GM12878 (cell line): Measurements from ENCODE around the gene MRAP2. TPM values are rescaled to one million over a fixed set of nuclear protein-coding genes. Genes with fewer than 3 reads are reported as not detected.

Experiments used
- ATAC-seq: fragments of 200-7000 bp; cut with Tn5 transposase; 3 replicates; pipeline ENCODE4 v1.9.1; 2020; ENCODE audit warnings: mild to moderate bottlenecking, moderate library complexity
- BruUV-seq: library from RNA; stranded (reverse); fragments of 400-500 nt; replicated peaks from 2 replicates; lab custom pipeline; 2021; lab: Mats Ljungman, UMichigan
- CTCF ChIA-PET: fragments of 300-600 bp; sonication (Branson Sonifier 250); formaldehyde crosslinking; extraction: SDS; loops from one replicate; lab custom pipeline; 2021; ENCODE audit warnings: inconsistent platforms; lab: Yijun Ruan, JAX
- POLR2A ChIA-PET: fragments of 350-600 bp; formaldehyde crosslinking; extraction: SDS; loops from one replicate; lab custom pipeline; 2021; ENCODE audit warnings: inconsistent platforms; lab: Charles Lee
- RAD21 ChIA-PET: fragments of 300-600 bp; sonication (Branson Sonifier 250); formaldehyde crosslinking; loops from one replicate; lab custom pipeline; 2023; ENCODE audit warnings: antibody characterized with exemption; ENCODE audit not compliant: unreplicated experiment; lab: Charles Lee
- SMC1A ChIA-PET: fragments of 300-600 bp; sonication (Branson Sonifier 250); formaldehyde crosslinking; loops from one replicate; lab custom pipeline; 2023; ENCODE audit not compliant: unreplicated experiment, uncharacterized antibody; lab: Charles Lee
- DNase-seq: peaks from one replicate; pipeline ENCODE4 v3.0.0-alpha.2; 2011; ENCODE audit warnings: low read depth, low spot score
- FAIRE-seq: peaks from 3 replicates; lab custom pipeline; 2011; peaks lifted over from hg19 to GRCh38; lab: Jason Lieb, UNC
- H2AFZ ChIP-seq: 2 replicates; pipeline ENCODE4 v1.6.0; 2011; ENCODE audit warnings: low read depth, low read length, control low read depth; ENCODE audit not compliant: control insufficient read depth
- H3K27ac ChIP-seq: 2 replicates; pipeline ENCODE4 v1.5.1; 2011; ENCODE audit warnings: control low read depth; ENCODE audit not compliant: control insufficient read depth, insufficient read depth
- H3K27me3 ChIP-seq, 2 experiments: replicated peaks in 1 of 2; 2 replicates each; pipeline versions ENCODE4 v1.6.0 to v1.6.1; 2011; ENCODE audit warnings: low read length in 1 of 2; ENCODE audit not compliant: control insufficient read depth in 2 of 2, insufficient read depth in 2 of 2
- H3K36me3 ChIP-seq, 2 experiments: 2 replicates each; pipeline ENCODE4 v1.5.1; 2011; ENCODE audit warnings: low read length in 1 of 2; ENCODE audit not compliant: control insufficient read depth in 2 of 2, insufficient read depth in 2 of 2
- H3K4me1 ChIP-seq: 2 replicates; pipeline ENCODE4 v1.6.1; 2011; ENCODE audit warnings: mild to moderate bottlenecking, low read length, moderate library complexity, mixed read lengths; ENCODE audit not compliant: control insufficient read depth, insufficient read depth
- H3K4me2 ChIP-seq: 2 replicates; pipeline ENCODE4 v1.6.0; 2011; ENCODE audit warnings: control low read depth; ENCODE audit not compliant: control insufficient read depth, insufficient read depth
- H3K4me3 ChIP-seq: fragments of 200-600 bp; sonication (generic); 2 replicates; pipeline ENCODE4 v1.5.1; 2016
- H3K79me2 ChIP-seq: 2 replicates; pipeline ENCODE4 v1.6.0; 2011; ENCODE audit warnings: low read length; ENCODE audit not compliant: control insufficient read depth, insufficient read depth
- H3K9ac ChIP-seq: 2 replicates; pipeline ENCODE4 v1.8.0; 2011; ENCODE audit warnings: low read length, control low read depth, mixed read lengths; ENCODE audit not compliant: control insufficient read depth, insufficient read depth
- H3K9me3 ChIP-seq: replicated peaks from 3 replicates; pipeline ENCODE4 v1.5.1; 2011; ENCODE audit warnings: mild to moderate bottlenecking, low read length; ENCODE audit not compliant: control insufficient read depth, insufficient read depth
- H4K20me1 ChIP-seq: 2 replicates; pipeline ENCODE4 v1.6.0; 2011; ENCODE audit not compliant: control insufficient read depth, insufficient read depth
- BHLHE40 ChIP-seq, 2 experiments: fragments of 450-650 bp in 1 of 2; IDR thresholded peaks; 2 replicates each; pipeline ENCODE4 v1.6.1; 2011 to 2017; ENCODE audit warnings: low read depth in 2 of 2, borderline replicate concordance in 1 of 2, improper control_type of control experiment in 1 of 2, low read length in 1 of 2, mild to moderate bottlenecking in 1 of 2
- CHD1 ChIP-seq: IDR thresholded peaks from 2 replicates; pipeline ENCODE4 v1.6.1; 2012; ENCODE audit warnings: low read depth, low read length, improper control_type of control experiment
- E4F1 ChIP-seq: fragments of 450-650 bp; IDR thresholded peaks from 2 replicates; pipeline ENCODE4 v1.6.1; 2018; ENCODE audit warnings: borderline replicate concordance, mild to moderate bottlenecking; ENCODE audit not compliant: partially characterized antibody
- EED ChIP-seq: sonication (generic); IDR thresholded peaks from 2 replicates; pipeline ENCODE4 v1.6.1; 2016; ENCODE audit warnings: antibody characterized with exemption, low read depth
- ETV6 ChIP-seq, 2 experiments: fragments of 450-650 bp in 1 of 2; IDR thresholded peaks in 1 of 2; conservative IDR thresholded peaks in 1 of 2; 2 replicates each; pipeline ENCODE4 v1.6.1; 2014; ENCODE audit warnings: antibody characterized with exemption in 1 of 2, borderline replicate concordance in 1 of 2, low read depth in 1 of 2, mild to moderate bottlenecking in 1 of 2, moderate library complexity in 1 of 2
- FOXK2 ChIP-seq: fragments of 450-650 bp; IDR thresholded peaks from 2 replicates; pipeline ENCODE4 v1.6.1; 2017; ENCODE audit warnings: mild to moderate bottlenecking, moderate library complexity
- GATAD2B ChIP-seq: fragments of 450-650 bp; conservative IDR thresholded peaks from 2 replicates; pipeline ENCODE4 v1.6.1; 2017; ENCODE audit warnings: low read depth, mild to moderate bottlenecking, moderate library complexity
- HDAC6 ChIP-seq: fragments of 200-600 bp; sonication (generic); IDR thresholded peaks from one replicate; pipeline ENCODE4 v1.8.0; 2017; ENCODE audit warnings: antibody characterized with exemption; ENCODE audit not compliant: unreplicated experiment
- KAT2A ChIP-seq: conservative IDR thresholded peaks from 2 replicates; pipeline ENCODE4 v1.6.1; 2011; ENCODE audit warnings: low read depth, low read length; ENCODE audit not compliant: control insufficient read depth
- NFIC ChIP-seq: IDR thresholded peaks from 2 replicates; pipeline ENCODE4 v1.6.1; 2012; ENCODE audit warnings: low read depth, mild to moderate bottlenecking, inconsistent platforms, low read length, moderate library complexity
- NR2C1 ChIP-seq: fragments of 450-650 bp; IDR thresholded peaks from 2 replicates; pipeline ENCODE4 v1.6.1; 2017; ENCODE audit warnings: antibody characterized with exemption, mild to moderate bottlenecking, moderate library complexity
- NRF1 ChIP-seq: conservative IDR thresholded peaks from 2 replicates; pipeline ENCODE4 v1.6.1; 2011; ENCODE audit warnings: mild to moderate bottlenecking, low read depth, low read length, improper control_type of control experiment
- RAD51 ChIP-seq: fragments of 450-650 bp; IDR thresholded peaks from 2 replicates; pipeline ENCODE4 v1.6.1; 2016; ENCODE audit warnings: moderate library complexity, mild to moderate bottlenecking, inconsistent platforms
- RFX5 ChIP-seq: IDR thresholded peaks from 2 replicates; pipeline ENCODE4 v1.6.1; 2011; ENCODE audit warnings: low read depth, low read length, improper control_type of control experiment
- SIN3A ChIP-seq: IDR thresholded peaks from 2 replicates; pipeline ENCODE4 v1.6.1; 2012; ENCODE audit warnings: low read depth, low read length, improper control_type of control experiment
- SUZ12 ChIP-seq: fragments of 200-600 bp; sonication (generic); IDR thresholded peaks from one replicate; pipeline ENCODE4 v1.6.1; 2018; ENCODE audit warnings: antibody characterized with exemption, mild to moderate bottlenecking; ENCODE audit not compliant: unreplicated experiment
- WRNIP1 ChIP-seq: IDR thresholded peaks from 2 replicates; pipeline ENCODE4 v1.6.1; 2011; ENCODE audit warnings: low read depth, low read length, improper control_type of control experiment, borderline replicate concordance
- YBX1 ChIP-seq: fragments of 450-650 bp; IDR thresholded peaks from 2 replicates; pipeline ENCODE4 v1.6.1; 2016; ENCODE audit warnings: antibody characterized with exemption
- ZBED1 ChIP-seq: IDR thresholded peaks from 2 replicates; pipeline ENCODE4 v1.6.1; 2016; ENCODE audit warnings: borderline replicate concordance
- ZSCAN29 ChIP-seq: fragments of 450-650 bp; IDR thresholded peaks from 2 replicates; pipeline ENCODE4 v1.6.1; 2017; ENCODE audit warnings: mild to moderate bottlenecking, moderate library complexity
- WGBS: methylation state at CpG from one replicate; pipeline ENCODE4 v1.1.6; 2016; ENCODE audit warnings: low lambda C conversion rate; ENCODE audit not compliant: insufficient replicate concordance, insufficient coverage; ENCODE audit errors: missing lambda C conversion rate; 5-methylcytosine and 5-hydroxymethylcytosine counted together
- in situ Hi-C: fragments of 300-500 bp; cut with MboI; formaldehyde crosslinking; loops from 9 replicates; pipeline ENCODE4 v1.14.3; 2018; ENCODE audit warnings: mixed read lengths
- intact Hi-C: fragments of 100-400 bp; cut with micrococcal nuclease; formaldehyde crosslinking; loops from one replicate; pipeline ENCODE4 v1.14.2; 2022; ENCODE audit not compliant: unreplicated experiment
- polyA plus RNA-seq, 11 experiments: library from polyadenylated mRNA; depleted of rRNA in 4 of 11; unstranded in 6 of 11; stranded (reverse) in 5 of 11; fragments of >200 nt; fragmentation: Nextera tagmentation in 4 of 11; fragmentation: Illumina TruSeq in 1 of 11; extraction: Ambion mirVana in 4 of 11; extraction: Trizol in 1 of 11; gene quantifications; 1 replicate in 1 of 11; 2 replicates in 10 of 11; pipeline versions ENCODE4 v1.2.1 to v1.2.3, GENCODE V29; 2011 to 2016; ENCODE audit warnings: inconsistent platforms in 2 of 11, missing spikeins in 2 of 11, low read depth in 1 of 11
- total RNA-seq, 4 experiments: library from RNA; depleted of rRNA in 3 of 4; stranded (reverse); fragments of >200 nt in 3 of 4; fragmentation: Illumina TruSeq in 1 of 4; extraction: Trizol in 1 of 4; gene quantifications; 2 replicates each; pipeline versions ENCODE4 v1.2.1 to v1.2.3, GENCODE V29; 2013 to 2021

Gene MRAP2
- total and polyA plus RNA-seq, 10 of the 15 experiments (the other 5 are each of a cell fraction or from before 2014, with no cell fraction given), result not detected

GRCh38 chr6:84019141-84019841 lies 14.3 kb upstream of the MRAP2 start:
- no TSS peak for BruUV-seq

More at GRCh38 chr6:84019141-84019841, 14.3 kb upstream of the MRAP2 start:
- CTCF ChIA-PET, result interaction anchor here (0.6 to 1.5 kb wide), 2 partner anchors 9 to 10 kb away, joined by 4 read pairs; no protein-coding TSS in a partner anchor
- H3K9me3 ChIP-seq, result no peaks in the 10 kb centered on the region
- RAD21 ChIA-PET, result no interaction called here
- no peak for TF ChIP-seq SUZ12
- TF ChIP-seq CHD1, result no peak
- no peak for TF ChIP-seq KAT2A
- TF ChIP-seq FOXK2, result no peak
- TF ChIP-seq NFIC, result no peak
- no peak for TF ChIP-seq SIN3A
- TF ChIP-seq NR2C1, result no peak
- no peak for TF ChIP-seq RAD51
- no peak for TF ChIP-seq GATAD2B
- no peak for TF ChIP-seq NRF1
- TF ChIP-seq YBX1, result no peak
- no peak for TF ChIP-seq HDAC6
- no peak for TF ChIP-seq WRNIP1
- no peak for TF ChIP-seq ETV6 (conservative IDR thresholded peaks at IDR 0.05 in 1 of 2, IDR thresholded peaks at IDR 0.05 in 1 of 2; ENCODE audit: borderline replicate concordance in 1 of 2, low read depth in 1 of 2)
- TF ChIP-seq E4F1, result no peak
- TF ChIP-seq RFX5, result no peak
- TF ChIP-seq ZSCAN29, result no peak
- TF ChIP-seq ZBED1, result no peak
- TF ChIP-seq BHLHE40 (IDR thresholded peaks at IDR 0.05; ENCODE audit: borderline replicate concordance in 1 of 2, low read depth in 2 of 2, low read length in 1 of 2), result no peak
- TF ChIP-seq EED, result no peak
- 67% methylated on average over 9 of the region's 28 CpGs for WGBS
- no peak for ATAC-seq
- SMC1A ChIA-PET, result interaction anchor here (1.4 kb wide), 1 partner anchor 12 kb away, joined by 3 read pairs; no protein-coding TSS in a partner anchor
- H3K9ac ChIP-seq, result no peak overlapping the region
- 0 out of 2 replicates have a peak, but pooled peaks cover 3% of the 10 kb centered on the region for H3K4me1 ChIP-seq
- no peaks in the 10 kb centered on the region for H3K36me3 ChIP-seq
- in situ Hi-C loops (no loop called here), intact Hi-C loops (no loop called here)
- POLR2A ChIA-PET, result no interaction called here
- H3K79me2 ChIP-seq, result no peaks in the 10 kb centered on the region
- H3K4me3 ChIP-seq, result no peak overlapping the region
- no peaks in the 10 kb centered on the region for H3K27me3 ChIP-seq
- FAIRE-seq, result no peak
- H3K4me2 ChIP-seq, result no peak overlapping the region
- DNase-seq, result no peak
- H3K27ac ChIP-seq, result no peak overlapping the region
- H4K20me1 ChIP-seq, result no peaks in the 10 kb centered on the region
- H2AFZ ChIP-seq, result no peak overlapping the region
